GM12892 (cell line): ENCODE data around the gene CCNL2.
A peak's percentile ranks its signal among the peaks of the same experiment; 100 is the strongest.

Source experiments
- DNase-seq: peaks from one replicate; pipeline ENCODE4 v3.0.0; 2011; ENCODE audit not compliant: insufficient read length
- FAIRE-seq: peaks from 2 replicates; lab custom pipeline; 2011; peaks lifted over from hg19 to GRCh38; lab: Jason Lieb, UNC
- POLR2A ChIP-seq: IDR thresholded peaks from 2 replicates; pipeline ENCODE4 v1.6.1; 2011; ENCODE audit warnings: low read depth, low read length, control low read depth
- POLR2AphosphoS5 ChIP-seq: IDR thresholded peaks from 2 replicates; pipeline ENCODE4 v1.6.1; 2011; ENCODE audit warnings: low read depth, low read length, control low read depth
- TAF1 ChIP-seq: IDR thresholded peaks from 2 replicates; pipeline ENCODE4 v1.6.1; 2011; ENCODE audit warnings: low read depth, mild to moderate bottlenecking, control low read depth, low read length, borderline replicate concordance

The CCNL2 gene

GRCh38 chr1:1337793-1338147 lies 61.4 kb downstream of the CCNL2 start:
- FAIRE-seq: peak; percentile 42

DNA sequence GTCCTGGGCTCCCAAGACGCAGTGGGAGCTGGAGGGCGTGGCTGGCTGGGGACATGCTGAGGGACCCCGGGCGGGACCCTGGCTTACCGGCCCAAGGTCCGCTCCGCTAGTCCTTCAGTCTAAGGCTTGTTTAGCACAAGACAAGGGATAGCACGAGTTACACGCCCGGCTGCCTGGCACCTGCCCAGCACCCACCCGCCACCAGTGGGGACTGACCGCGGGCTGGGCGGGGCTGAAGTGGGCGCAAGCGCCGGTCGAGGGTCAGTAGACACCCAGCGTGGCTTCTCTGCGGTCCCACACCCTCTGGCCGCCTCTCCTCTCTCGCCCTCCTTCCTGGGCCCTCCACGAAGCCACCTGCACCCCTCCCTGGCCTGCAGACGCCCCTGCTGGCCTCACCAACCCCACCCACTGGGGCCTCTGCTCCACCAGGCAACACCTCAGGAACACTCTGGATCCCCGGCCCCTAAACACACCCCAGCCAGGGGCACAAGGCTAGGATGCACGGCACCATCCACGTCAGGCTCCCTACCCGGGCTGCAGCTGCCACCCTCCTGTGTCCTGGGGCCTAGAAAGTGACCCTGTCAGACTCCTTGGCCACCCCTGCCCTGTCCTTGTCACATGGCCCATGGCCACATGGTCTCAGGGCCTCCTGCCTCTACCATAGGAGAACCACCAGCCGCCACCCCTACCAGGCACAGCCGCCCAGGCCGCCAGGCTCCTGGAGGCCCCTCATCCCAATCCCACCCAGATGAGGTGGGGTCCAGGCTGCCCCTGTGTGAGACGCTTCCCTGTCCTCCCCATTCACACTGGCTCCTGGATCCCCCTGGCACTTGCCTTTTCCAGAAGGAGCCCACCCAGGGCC lies 62.0 kb downstream of the CCNL2 start:
- no peak for FAIRE-seq
- DNase-seq: no peak
- no peak for TF ChIP-seq TAF1

More at GRCh38 chr1:1337793-1338147, 61.4 kb downstream of the CCNL2 start:
- DNase-seq: peak; percentile 80
- TF ChIP-seq POLR2A (no peak), TAF1 (no peak)

GRCh38 chr1:1336446-1336845 lies 62.7 kb downstream of the CCNL2 start:
- DNase-seq (no peak), FAIRE-seq (no peak)
- TF ChIP-seq POLR2A (no peak), TAF1 (no peak), POLR2AphosphoS5 (no peak)

GRCh38 chr1:1335792-1336248 lies 63.3 kb downstream of the CCNL2 start:
- no peak for DNase-seq
- no peak for FAIRE-seq
- TF ChIP-seq POLR2AphosphoS5: no peak
- TF ChIP-seq TAF1: no peak
- no peak for TF ChIP-seq POLR2A
